Left hindlimb (tissue), 1 donor: ENCODE results near the gene SEC31A.
"Not testable (repeated sequence)": the region's sequence is repeated elsewhere in the genome, so short reads cannot be mapped to it uniquely, and the experiment has no call there.

ENCODE experiments used
- DNase-seq: peaks from one replicate; pipeline ENCODE4 v3.0.0-alpha.2; 2018

SEC31A gene, protein sequence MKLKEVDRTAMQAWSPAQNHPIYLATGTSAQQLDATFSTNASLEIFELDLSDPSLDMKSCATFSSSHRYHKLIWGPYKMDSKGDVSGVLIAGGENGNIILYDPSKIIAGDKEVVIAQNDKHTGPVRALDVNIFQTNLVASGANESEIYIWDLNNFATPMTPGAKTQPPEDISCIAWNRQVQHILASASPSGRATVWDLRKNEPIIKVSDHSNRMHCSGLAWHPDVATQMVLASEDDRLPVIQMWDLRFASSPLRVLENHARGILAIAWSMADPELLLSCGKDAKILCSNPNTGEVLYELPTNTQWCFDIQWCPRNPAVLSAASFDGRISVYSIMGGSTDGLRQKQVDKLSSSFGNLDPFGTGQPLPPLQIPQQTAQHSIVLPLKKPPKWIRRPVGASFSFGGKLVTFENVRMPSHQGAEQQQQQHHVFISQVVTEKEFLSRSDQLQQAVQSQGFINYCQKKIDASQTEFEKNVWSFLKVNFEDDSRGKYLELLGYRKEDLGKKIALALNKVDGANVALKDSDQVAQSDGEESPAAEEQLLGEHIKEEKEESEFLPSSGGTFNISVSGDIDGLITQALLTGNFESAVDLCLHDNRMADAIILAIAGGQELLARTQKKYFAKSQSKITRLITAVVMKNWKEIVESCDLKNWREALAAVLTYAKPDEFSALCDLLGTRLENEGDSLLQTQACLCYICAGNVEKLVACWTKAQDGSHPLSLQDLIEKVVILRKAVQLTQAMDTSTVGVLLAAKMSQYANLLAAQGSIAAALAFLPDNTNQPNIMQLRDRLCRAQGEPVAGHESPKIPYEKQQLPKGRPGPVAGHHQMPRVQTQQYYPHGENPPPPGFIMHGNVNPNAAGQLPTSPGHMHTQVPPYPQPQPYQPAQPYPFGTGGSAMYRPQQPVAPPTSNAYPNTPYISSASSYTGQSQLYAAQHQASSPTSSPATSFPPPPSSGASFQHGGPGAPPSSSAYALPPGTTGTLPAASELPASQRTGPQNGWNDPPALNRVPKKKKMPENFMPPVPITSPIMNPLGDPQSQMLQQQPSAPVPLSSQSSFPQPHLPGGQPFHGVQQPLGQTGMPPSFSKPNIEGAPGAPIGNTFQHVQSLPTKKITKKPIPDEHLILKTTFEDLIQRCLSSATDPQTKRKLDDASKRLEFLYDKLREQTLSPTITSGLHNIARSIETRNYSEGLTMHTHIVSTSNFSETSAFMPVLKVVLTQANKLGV

DNA sequence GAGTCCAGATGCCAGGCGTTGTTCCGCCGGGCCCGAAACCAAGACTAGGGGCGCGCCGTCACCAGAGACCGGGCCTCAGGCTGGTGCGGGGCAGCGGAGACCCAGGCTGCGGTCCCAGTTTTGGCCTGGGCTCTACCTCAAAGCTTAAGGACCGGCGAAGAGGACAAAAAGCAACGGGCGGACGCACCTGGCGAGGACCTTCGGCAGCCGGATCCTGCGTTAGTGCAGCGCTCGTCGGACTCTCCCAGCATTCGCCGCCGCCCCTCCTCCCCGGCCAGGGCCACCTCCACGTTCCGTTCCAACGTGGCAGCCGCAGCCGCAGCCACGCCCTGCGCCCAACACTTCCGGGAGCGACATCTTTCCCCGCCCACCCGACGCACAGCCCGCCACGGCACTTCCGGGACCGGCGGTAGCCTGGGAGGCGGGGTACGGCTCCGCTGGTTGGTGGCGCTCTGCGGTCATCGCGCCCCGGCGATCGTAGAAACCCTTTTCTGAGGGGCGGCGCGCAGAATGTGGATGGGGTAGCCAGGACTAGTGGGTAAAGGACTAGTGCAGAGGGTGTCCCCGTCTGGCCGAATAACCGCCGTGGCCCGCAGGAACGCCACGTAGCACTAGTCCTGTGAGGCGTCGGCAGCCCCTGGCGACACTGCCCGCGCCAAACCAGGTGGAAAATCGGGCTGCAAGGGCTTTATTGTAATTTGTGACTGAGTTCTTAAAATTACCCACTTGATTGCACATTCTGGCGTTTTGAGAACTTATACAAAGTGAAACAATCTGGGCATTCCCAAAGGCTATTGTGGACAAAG, at the start of gene SEC31A:
Gene SEC31A, minus strand, starts transcription at position 253 of the 806 bp plus-strand sequence. CDS start 9,217 bp downstream, outside the sequence.
- DNase-seq, result peak; percentile 97

- DNase-seq, result no peak
Measured at GRCh38 chr4:82939414-82939813, 48.5 kb upstream of the SEC31A start.

GRCh38 chr4:82934441-82934840, 43.5 kb upstream of the SEC31A start:
- no peak for DNase-seq

DNA sequence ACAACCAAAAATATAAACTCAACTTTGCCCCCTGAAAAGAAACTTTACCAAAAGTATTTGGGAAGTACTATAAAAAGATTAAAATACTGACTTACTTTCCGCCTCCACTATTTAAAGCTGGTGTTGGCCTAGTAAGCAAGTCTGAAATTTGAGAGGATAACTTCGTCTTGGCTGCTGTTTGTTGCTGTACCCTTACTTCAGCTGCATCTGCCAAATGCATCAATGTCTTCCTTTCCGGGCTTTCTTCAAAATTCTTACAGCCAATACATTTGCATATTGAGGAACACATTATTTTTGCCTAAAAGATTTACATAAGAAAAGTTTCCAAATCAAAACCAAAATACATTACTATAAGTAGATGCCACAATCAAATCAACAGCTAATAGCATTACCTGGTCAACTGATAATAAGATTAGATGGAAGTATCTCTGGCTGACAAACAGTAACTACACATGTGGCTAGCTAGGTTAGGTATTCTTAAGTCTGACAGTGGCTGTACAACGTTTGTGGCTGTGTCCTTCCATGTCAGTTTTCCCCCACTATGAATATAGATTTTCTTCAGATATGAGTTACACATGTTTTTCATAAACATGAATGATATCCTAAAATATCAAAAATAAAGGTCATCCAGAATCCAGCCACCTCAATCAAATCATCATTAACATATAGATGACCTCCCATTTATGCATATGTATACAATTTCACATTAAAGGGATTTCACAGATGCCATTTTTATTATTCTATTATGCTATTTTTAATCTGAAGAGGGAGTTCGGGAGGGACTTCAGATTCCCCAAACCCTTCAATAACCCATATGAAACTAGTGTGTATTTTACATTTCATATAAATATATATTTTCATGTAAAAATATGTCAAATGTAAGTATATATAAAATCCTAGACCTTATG, 40.1 kb upstream of the SEC31A start:
- DNase-seq, result no peak

- no peak for DNase-seq
Measured at GRCh38 chr4:82921795-82922194, 30.8 kb upstream of the SEC31A start.

DNA sequence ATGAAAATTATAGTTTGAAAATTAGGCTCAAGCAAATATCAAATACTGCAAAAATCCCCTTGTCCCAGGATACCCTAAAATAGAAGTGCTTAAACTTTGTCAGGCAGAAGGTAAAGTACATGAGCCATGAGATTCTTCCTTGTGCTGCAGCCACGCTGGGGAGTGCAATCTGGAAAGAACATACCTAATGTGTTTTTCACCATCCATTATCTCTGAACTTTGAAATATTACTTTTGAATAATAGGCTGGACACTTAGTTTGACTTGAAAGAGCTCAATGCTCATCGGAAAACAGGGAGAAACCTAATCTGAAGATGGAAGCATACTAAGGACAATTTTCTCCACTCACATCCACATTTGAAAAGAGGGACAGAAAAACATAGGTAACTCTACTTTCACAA, 28.4 kb upstream of the SEC31A start:
- no peak for DNase-seq

DNA sequence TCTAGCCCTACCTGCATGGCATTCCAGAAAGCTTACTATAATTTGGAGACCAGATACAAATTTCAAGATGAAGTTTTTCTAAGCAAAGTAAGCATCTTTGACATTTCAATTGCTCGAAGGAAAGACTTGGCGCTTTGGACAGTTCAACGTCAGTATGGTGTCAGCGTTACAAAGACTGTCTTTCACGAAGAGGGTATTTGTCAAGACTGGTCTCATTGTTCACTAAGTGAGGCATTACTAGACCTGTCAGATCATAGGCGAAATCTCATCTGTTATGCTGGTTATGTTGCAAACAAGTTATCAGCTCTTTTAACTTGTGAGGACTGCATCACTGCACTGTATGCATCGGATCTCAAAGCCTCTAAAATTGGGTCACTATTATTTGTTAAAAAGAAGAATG, 27.1 kb upstream of the SEC31A start:
- DNase-seq, result no peak

GRCh38 chr4:82913968-82914367, 23.0 kb upstream of the SEC31A start:
- not testable (repeated sequence) for DNase-seq

DNA sequence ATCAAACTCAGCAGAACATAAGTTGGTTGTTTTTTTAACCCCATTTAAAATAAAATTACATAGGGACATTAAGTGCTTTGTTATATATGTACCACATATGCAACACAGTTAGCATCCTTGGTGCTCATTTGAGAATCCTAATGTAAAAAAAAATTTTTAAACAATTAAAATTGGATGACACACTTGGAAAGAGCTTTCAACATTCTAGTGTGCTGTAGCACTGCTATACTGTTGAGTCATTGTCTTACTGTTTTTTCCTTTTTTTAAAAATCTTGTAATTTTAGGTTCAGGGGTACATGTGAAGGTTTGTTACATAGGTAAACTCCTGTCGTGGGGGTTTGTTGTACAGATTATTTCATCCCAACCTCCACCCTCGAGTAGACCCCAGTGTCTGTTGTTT, 22.4 kb upstream of the SEC31A start:
- no peak for DNase-seq

DNA sequence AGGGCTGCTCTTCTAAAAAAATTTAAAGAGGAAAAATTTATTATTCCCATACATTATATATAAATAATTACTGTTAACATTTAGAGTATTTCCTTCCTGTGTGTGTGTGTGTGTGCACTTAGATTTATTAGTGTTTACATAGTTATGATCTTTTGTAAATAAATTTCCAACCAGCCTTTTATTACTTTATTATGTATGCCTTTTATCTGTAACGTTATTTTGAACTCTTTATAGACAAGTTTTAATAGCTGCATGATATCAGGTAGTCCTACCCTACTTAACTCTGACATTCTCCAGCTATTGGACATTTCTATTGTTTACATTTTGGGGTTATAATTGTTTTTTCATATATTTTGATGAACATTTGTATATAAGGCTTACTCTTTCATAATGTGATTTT, 18.4 kb upstream of the SEC31A start:
- no peak for DNase-seq

DNA sequence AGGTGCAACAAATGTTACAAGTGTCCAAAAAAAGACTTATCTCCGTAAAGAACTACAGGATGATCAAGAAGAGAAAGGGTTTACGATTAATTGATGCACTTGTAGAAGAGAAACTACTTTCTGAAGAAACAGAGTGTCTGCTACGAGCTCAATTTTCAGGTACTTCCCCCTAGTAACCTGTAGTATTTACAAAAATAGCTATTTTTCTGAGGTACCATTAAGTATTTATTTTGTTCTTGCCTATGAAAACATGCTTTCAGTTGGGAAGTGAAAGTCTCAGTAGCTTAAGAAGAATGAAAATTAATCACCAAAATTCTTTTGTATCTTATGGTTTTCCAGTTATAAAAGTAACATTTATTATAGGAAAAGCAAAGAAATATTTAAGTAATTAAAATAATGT, 15.5 kb upstream of the SEC31A start:
- DNase-seq, result no peak

DNA sequence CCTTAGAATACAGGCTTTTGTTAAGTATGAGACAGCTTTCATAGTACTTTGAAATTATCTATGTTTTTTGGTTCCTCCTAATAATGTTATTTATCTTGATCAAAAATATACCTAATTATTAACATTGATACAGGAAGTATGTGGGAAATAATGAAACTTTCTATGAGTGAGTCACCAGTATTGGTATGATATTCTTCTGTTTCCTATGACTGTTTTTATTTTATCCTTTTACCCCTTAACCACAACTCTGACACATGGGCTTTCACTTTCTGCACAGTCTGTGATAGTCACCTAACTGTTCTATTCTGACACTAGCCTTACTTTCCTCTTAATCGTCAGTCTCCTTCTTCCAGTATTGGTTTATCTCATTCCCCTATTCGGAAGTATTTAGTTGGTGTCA, 14.3 kb upstream of the SEC31A start:
- no peak for DNase-seq

GRCh38 chr4:82903737-82904136, 12.8 kb upstream of the SEC31A start:
- DNase-seq, result no peak

DNA sequence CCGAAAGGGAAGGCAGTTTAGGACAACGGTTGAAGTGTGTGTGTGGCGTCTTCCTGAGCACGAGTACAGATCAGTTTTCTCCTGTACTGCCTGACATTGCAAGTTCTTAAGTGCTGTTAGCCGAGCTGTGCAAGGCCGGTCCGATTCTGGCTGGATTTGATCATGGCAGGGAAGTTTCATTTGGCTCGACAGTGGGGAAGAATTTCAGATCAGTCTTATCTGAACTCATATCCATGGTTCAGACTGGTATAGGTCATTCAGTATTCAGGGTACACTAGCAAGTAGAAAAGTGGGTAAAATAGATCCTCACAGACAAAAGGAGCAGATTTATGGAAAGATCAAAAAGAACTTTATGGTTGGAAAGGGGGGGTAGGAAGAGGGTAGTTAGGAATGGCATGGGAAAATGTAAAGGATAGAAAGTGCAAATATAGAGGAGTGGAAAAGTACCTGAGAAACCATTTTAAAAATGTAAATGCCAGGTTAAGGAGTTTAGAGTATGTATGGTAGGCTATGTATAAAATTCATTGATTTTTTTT, 10.3 kb upstream of the SEC31A start:
- no peak for DNase-seq

- peak; percentile 99 for DNase-seq
Measured at GRCh38 chr4:82900411-82901182, 9.6 kb upstream of the SEC31A start, which contains the start of gene THAP9. Gene THAP9 (plus strand): TSS chr4:82900735. CDS start chr4:82900803, 68 bp downstream.

DNA sequence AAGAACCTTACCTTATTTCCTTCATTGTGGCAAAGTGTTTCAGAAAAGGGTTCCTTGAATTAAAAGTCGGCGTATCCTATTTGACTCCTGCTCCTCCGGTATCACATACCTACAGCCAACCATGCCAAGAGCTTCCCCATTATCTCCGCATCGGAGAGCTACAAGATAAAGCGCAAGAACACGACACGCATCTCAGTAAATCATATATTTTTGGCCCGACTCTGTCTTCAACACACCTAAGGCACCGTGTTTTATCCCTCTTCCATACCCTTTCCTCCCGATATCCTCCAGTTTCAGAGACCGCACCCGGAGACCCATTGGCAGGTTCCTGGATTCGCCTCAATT, 9.1 kb upstream of the SEC31A start:
- DNase-seq, result no peak

DNA sequence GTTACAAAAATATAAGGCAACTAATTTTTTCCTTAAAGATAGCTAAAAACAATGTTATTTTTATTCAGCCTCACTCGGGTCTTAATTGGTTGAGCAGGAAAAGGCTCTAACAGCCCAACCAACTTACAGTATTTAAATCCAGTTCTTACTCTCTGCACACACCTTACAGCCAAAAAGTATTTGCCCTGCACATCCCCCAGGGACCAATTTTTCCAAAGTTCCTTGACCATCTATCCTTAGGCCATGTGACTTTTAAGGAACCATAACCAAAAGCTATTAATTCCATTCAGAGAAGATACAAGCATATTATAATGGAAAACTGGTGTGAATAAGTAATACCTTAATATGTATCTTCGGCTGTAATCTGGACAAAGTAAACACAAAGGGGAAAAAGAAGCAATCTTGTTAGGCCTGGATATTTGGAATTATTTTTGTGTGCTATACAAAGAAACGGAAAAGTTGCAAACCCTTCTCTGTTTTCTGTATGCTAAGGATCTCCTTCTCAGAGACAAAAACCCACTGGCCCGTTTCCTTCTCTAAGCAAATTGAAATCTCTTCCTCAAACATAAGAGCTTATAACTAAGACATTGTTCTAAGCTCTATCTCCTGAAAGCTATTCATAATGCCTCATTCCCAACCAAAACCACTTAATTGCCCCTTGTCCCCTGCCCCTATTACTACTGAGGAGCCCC, 8.6 kb upstream of the SEC31A start:
- no peak for DNase-seq

DNA sequence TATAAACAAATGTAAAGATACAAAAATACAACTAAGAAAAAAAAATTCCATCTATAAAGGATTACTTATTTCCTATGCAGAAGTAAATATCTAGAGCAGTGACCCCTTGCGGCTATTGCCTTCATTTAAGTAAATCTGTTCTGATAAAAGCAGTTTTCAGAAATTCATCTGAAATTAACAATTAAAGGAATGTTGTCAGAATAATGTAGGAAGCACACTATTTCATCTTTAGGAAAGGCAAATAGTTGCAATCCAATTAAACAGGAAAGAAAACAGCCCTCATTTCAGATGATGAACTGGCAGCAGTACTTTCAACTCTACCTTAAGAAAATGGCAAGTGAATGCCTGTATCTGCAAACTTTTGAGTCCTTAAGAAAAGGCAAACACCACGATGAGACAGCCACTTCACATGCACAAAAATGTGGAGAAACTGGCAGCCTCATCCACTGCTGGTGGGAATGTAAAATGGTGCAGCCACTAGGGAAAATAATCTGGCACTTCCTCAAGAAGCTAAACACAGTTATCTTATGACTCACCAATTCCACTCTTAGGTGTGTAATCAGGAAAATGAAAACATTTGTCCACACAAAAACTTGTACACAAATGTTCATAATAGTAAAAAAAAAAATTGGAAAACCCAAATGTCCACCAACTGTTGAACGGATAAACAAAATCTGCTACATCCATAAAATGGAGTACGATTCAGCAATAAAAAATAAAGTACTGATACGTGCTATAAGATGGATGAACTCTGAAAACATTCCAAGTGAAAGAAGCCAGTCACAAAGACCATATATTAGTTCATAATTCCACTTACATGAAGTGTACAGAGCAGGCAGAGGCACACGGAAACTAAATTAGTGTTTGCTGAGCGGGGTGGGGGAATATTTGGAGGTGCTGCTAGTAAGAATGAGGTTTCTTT, 7.6 kb upstream of the SEC31A start:
- no peak for DNase-seq
